Measurements from ENCODE around the gene MERTK.
A peak's percentile ranks its signal among the peaks of the same experiment; 100 is the strongest.
"Not testable (repeated sequence)": the region's sequence is repeated elsewhere in the genome, so short reads cannot be mapped to it uniquely, and the experiment has no call there.

The MERTK gene

GRCh38 chr2:112048887-112049286 is 150.5 kb downstream of the MERTK start:
- DNase-seq = no peak

- DNase-seq = no peak
These were observed 151.9 kb downstream of the MERTK start for GRCh38 chr2:112050316-112050715.

- peak; percentile 100 for DNase-seq
These were observed 155.8 kb downstream of the MERTK start for GRCh38 chr2:112053917-112054846.

GRCh38 chr2:112054847-112055729 is 156.7 kb downstream of the MERTK start, which contains the start of gene TMEM87B:
TMEM87B (plus strand) TSS chr2:112055269; CDS start chr2:112055592, 323 bp downstream.
- peak; percentile 96 for DNase-seq

- DNase-seq = peak; percentile 42
These were observed 157.6 kb downstream of the MERTK start for GRCh38 chr2:112055730-112056625.

GRCh38 chr2:112056626-112056987 is 158.2 kb downstream of the MERTK start:
- no peak for DNase-seq

GRCh38 chr2:112059671-112060070 is 161.3 kb downstream of the MERTK start:
- DNase-seq = no peak

GRCh38 chr2:112061299-112061698 is 162.9 kb downstream of the MERTK start:
- no peak for DNase-seq

- DNase-seq = no peak
These were observed 163.4 kb downstream of the MERTK start for GRCh38 chr2:112061840-112062239.

GRCh38 chr2:112062894-112063293 is 164.5 kb downstream of the MERTK start:
- DNase-seq = no peak

- no peak for DNase-seq
These were observed 167.1 kb downstream of the MERTK start for GRCh38 chr2:112065486-112065885.

- DNase-seq = no peak
These were observed 167.6 kb downstream of the MERTK start for GRCh38 chr2:112065966-112066365.

GRCh38 chr2:112069794-112070193 is 171.4 kb downstream of the MERTK start:
- not testable (repeated sequence) for DNase-seq

- DNase-seq = no peak
These were observed 175.5 kb downstream of the MERTK start for GRCh38 chr2:112073875-112074274.

- DNase-seq = no peak
These were observed 176.1 kb downstream of the MERTK start for GRCh38 chr2:112074506-112074905.

- DNase-seq = no peak
These were observed 177.3 kb downstream of the MERTK start for GRCh38 chr2:112075490-112076260.

GRCh38 chr2:112077814-112078213 is 179.4 kb downstream of the MERTK start:
- no peak for DNase-seq

All from activated CD4-positive, CD25-positive, alpha-beta regulatory T cell treated with anti-CD3 and anti-CD28 coated beads, Interleukin-2, amount 50 U/mL, for 72 hours (primary cell).